Panc1 (cell line): ENCODE results near the gene TREML1.

Experiments
- CTCF ChIP-seq: fragments of 450-650 bp; IDR thresholded peaks from 2 replicates; pipeline ENCODE4 v1.5.1; 2017; ENCODE audit warnings: mild to moderate bottlenecking
- REST ChIP-seq, 2 experiments: IDR thresholded peaks; 2 replicates each; pipeline ENCODE4 v1.6.1; 2011 to 2012; ENCODE audit warnings: low read depth in 2 of 2, control low read depth in 1 of 2, low read length in 1 of 2, mild to moderate bottlenecking in 1 of 2, moderate library complexity in 1 of 2; ENCODE audit not compliant: insufficient read depth in 1 of 2

GRCh38 chr6:41120058-41120457 lies 34.1 kb downstream of the TREML1 start:
- TF ChIP-seq CTCF (no peak), REST (IDR thresholded peaks at IDR 0.05; ENCODE audit: insufficient read depth in 1 of 2, low read depth in 2 of 2, low read length in 1 of 2) (no peak)
